Suppressor macrophage treated with lipopolysaccharide for 4 hours (primary cell): ENCODE results near the gene F8.
"Not testable (repeated sequence)": the region's sequence is repeated elsewhere in the genome, so short reads cannot be mapped to it uniquely, and the experiment has no call there.

Experiments
- DNase-seq: peaks from one replicate; pipeline ENCODE4 v3.0.0-alpha.2; 2020

F8 gene

GRCh38 chrX:154980330-154981115 is 42.0 kb downstream of the F8 start:
- DNase-seq: peak; percentile 76

DNA sequence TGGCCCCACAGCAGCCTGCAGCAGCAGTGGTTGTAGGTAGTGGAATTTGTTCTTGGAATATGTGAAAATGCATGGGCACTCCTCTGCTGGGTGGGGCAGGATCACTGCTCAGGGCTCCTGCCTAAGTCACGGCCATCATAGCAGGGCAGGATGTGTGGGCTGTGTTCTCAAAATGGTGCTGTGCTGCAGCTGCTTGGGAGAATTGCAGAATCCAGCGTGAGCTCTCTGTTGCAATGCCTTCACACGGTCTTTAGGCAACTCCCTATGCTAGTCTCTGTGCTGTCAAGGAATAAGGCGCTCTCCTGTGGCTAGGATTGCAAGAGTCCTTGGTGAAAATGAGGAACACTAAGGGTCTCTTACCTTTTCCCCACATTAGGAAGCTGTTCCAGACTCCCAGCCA is 42.9 kb downstream of the F8 start:
- DNase-seq: peak; percentile 29

GRCh38 chrX:154968353-154968752 is 54.2 kb downstream of the F8 start:
- DNase-seq: no peak

GRCh38 chrX:154967603-154968002 is 54.9 kb downstream of the F8 start:
- no peak for DNase-seq

GRCh38 chrX:154961947-154962346 is 60.6 kb downstream of the F8 start:
- DNase-seq: no peak

- DNase-seq: not testable (repeated sequence)
Observed at GRCh38 chrX:154955799-154956198, 66.7 kb downstream of the F8 start.

GRCh38 chrX:154939265-154939664 is 83.3 kb downstream of the F8 start:
- not testable (repeated sequence) for DNase-seq

DNA sequence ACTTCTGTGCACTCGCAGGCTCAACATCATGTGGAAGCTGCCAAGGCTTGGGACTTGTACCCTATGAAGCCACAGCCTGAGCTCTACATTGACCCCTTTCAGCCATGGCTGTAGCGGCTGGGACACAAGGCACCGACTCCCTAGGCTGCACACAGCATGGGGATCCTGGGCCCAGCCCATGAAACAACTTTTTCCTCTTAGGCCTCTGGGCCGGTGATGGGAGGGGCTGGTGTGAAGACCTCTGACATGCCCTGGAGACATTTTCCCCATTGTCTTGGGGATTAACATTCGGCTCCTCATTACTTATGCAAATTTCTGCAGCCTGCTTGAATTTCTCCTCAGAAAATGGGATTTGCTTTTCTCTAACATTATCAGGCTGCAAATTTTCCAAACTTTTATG is 97.8 kb downstream of the F8 start:
- DNase-seq: not testable (repeated sequence)

- peak; percentile 41 for DNase-seq
Observed at GRCh38 chrX:154918060-154918483, 104.5 kb downstream of the F8 start.

GRCh38 chrX:154914052-154914451 is 108.5 kb downstream of the F8 start:
- no peak for DNase-seq

- DNase-seq: not testable (repeated sequence)
Observed at GRCh38 chrX:154910528-154910927, 112.0 kb downstream of the F8 start.

DNA sequence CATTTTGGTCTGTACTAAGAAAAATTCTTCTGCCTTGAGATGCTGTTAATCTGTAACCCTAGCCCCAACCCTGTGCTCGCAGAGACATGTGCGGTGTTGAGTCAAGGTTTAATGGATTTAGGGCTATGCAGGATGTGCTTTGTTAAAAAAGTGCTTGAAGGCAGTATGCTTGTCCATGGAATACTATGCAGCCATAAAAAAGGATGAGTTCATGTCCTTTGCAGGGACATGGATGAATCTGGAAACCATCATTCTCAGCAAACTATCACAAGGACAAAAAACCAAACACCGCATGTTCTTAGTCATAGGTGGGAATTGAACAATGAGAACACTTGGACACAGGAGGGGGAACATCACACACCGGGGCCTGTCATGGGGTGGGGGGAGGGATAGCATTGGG is 112.5 kb downstream of the F8 start:
- not testable (repeated sequence) for DNase-seq

GRCh38 chrX:154908821-154909220 is 113.7 kb downstream of the F8 start:
- DNase-seq: no peak

- DNase-seq: no peak
Observed at GRCh38 chrX:154902408-154902807, 120.1 kb downstream of the F8 start.

DNA sequence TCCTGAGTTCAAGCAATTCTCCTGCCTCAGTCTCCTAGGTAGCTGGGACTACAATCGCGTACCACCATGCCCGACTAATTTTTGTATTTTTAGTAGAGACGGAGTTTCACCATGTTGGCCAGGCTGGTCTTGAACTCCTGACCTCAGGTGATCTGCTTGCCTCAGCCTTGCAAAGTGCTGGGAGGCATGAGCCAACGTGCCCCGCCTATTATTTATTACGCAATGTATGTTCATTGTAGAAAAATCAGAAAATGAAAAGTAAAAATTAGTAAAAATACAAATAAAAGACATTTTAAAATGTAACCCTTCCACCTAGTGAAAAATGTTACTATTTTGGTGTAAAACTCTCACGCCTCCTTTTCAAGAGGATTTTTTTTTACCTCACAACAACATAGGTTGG is 122.2 kb downstream of the F8 start:
- DNase-seq: no peak

DNA sequence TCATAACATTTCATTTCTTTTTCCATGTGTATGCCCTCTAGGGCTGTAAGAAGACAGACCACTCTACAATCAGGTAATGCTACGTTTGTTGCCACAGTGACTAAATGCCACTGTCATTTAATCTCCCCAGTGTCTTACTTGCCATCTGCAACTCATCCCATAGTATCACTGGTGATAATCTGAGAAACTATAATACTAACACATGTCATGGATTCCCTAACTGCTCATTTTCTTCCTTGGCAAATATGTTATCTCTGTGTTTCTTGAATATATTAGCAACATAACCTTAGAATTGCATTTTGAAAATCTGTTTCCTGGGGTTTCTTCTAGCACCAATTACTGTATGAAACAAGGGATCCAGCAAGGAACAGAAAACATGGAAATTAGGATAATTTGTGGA is 130.2 kb downstream of the F8 start:
- DNase-seq: no peak

DNA sequence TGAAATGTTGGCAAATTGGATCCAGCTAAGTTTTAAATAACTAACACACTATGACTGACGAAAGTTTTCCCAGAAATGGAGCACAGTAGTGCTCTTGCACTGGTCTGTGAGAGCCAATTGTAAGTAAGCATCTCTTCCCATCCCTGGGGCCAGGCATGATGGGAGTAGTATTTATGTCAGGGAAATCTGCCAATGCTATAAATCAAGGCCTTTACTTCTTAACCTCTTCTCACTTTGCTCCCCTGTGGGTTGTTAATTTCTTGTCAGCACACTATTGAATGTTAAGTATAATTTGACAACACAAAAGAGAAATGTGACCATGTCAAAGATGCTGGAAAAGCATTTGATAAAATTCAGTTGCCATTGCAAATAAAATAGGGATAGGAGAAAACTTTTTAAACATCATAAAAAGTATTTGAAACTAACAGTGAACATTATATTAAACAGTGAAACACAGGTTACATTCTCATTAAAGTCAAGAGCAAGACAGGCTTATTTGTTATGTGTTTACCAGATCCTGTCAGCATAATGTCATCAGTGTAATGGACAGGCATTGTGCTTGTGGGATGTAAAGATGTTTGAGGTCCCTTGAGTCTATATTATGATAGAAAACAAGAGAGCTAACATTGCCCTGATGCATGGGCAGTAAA is 131.4 kb downstream of the F8 start:
- no peak for DNase-seq

- DNase-seq: not testable (repeated sequence)
Observed at GRCh38 chrX:154886789-154887221, 135.7 kb downstream of the F8 start.

- not testable (repeated sequence) for DNase-seq
Observed at GRCh38 chrX:154886069-154886788, 136.3 kb downstream of the F8 start, which contains the start of gene F8A1. Gene F8A1, plus strand, starts transcription at chrX:154886355. Its CDS starts 20 bp downstream, at chrX:154886375.

- not testable (repeated sequence) for DNase-seq
Observed at GRCh38 chrX:154885549-154885948, 137.0 kb downstream of the F8 start.

- not testable (repeated sequence) for DNase-seq
Observed at GRCh38 chrX:154885057-154885456, 137.5 kb downstream of the F8 start.

DNA sequence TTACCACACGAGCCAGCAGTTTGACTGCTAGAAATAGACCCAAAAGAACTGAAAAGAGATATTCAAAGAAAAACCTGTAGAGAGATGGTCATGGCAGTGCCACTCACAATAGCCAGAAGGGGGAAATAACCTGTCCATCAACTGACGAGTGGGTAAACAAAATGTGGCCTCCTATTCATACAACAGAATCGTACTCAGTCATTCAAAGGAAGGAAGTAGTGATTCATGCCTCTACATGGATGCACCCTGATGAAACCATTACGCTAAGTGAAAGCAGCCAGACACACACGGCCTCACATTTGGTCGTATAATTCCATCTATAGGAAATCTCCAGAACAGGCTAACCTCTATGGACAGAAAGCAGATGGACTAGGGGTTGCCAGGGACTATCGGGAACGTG is 138.5 kb downstream of the F8 start:
- DNase-seq: not testable (repeated sequence)

DNA sequence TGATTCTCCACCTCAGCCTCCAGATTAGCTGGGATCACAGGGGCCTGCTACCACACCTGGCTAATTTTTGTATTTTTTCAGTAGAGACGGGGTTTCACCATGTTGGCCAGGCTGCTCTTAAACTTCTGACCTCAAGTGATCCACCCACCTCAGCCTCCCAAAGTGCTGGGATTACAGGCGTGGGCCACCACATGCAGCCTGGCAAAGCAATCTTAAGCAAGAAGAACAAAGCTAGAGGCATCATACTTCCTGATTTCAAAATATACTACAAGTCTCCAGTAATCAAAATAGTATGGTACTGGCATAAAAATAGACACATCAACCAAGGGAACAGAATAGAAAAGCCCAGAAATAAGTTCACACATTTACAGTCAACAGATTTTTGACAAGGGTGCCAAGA is 149.2 kb downstream of the F8 start:
- peak; percentile 0 for DNase-seq

GRCh38 chrX:154868522-154868921 is 154.0 kb downstream of the F8 start:
- not testable (repeated sequence) for DNase-seq
